ENCODE results near the gene SPRED2. TPM values are rescaled to one million over a fixed set of nuclear protein-coding genes. Genes with fewer than 3 reads are reported as not detected.

SPRED2 gene
- total RNA-seq, 1 experiment from 2014 or later: 33.3 TPM

DNA sequence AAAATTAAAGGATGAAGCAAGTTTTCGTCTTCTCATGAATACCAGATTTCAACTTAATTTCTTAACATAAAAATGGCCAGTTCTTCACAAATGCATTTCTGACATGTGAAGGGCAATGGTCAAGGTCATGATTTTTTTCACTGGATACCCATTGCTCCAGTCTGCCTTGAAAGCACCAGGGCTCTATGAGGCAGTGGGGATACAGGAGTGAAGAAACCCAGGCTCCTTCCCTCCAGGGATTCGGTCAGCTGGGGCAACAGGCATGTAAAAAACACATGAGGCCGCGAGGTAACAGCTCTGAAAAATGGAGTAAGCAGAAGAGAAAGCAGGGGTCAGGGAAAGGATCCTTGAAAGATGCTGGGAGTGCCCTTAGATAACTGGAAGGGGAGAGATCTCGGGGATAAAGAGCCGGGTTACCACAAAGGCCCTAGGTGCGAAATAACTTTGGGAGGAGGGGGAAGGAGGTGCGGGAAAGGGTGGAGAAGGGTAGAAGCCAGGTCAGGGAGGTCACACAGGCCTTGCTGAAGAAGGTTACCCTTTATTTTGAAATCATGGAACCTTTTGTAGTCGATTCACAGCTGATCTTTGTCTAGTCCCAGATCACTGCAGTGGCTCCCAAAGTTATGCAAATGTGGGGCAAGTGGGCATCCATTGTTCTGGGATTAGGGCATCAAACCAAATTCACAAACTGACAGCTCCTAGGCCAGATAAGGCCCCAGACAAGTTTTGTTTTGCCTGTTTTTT is 5.2 kb upstream of the SPRED2 start:
- Mint-ChIP-seq H3K9me3 (ENCODE audit: low read depth, unreplicated experiment) (no peaks in the 10 kb centered on the region), H3K27ac (ENCODE audit: unreplicated experiment) (no peak overlapping the region)

GRCh38 chr2:65436824-65437221 is 4.4 kb upstream of the SPRED2 start:
- CTCF ChIA-PET: interaction anchor here (1.2 kb wide), 1 partner anchor 116 kb away, joined by 3 read pairs; no protein-coding TSS in a partner anchor
- Mint-ChIP-seq H3K4me1 (ENCODE audit: low read depth, unreplicated experiment) (peaks cover 14% of the 10 kb centered on the region), H3K27me3 (ENCODE audit: unreplicated experiment) (no peaks in the 10 kb centered on the region), H3K27ac (ENCODE audit: unreplicated experiment) (peak overlapping the region; percentile 68), H3K9me3 (ENCODE audit: low read depth, unreplicated experiment) (no peaks in the 10 kb centered on the region), H3K36me3 (ENCODE audit: insufficient read depth, unreplicated experiment) (peaks cover 40% of the 10 kb centered on the region), H3K4me3 (ENCODE audit: low read depth, unreplicated experiment) (peak overlapping the region; percentile 87)
- DNase-seq: no peak
- intact Hi-C loops (cut with micrococcal nuclease; ENCODE audit: unreplicated experiment): loop anchor here (5.0 kb wide), 1 partner anchor 170 kb away; no protein-coding TSS in a partner anchor
- TF ChIP-seq CTCF (IDR thresholded peaks at IDR 0.05; ENCODE audit: unreplicated experiment): no peak
- BruUV-seq (replicated peaks): TSS peak; percentile 81

More for the DNA sequence above, 5.2 kb upstream of the SPRED2 start:
- peak overlapping the region; percentile 87 for H3K4me3 Mint-ChIP-seq (ENCODE audit: low read depth, unreplicated experiment)
- CTCF ChIA-PET: interaction anchor here (1.2 kb wide), 1 partner anchor 117 kb away, joined by 3 read pairs; no protein-coding TSS in a partner anchor
- H3K36me3 Mint-ChIP-seq (ENCODE audit: insufficient read depth, unreplicated experiment): peaks cover 32% of the 10 kb centered on the region
- intact Hi-C loops (cut with micrococcal nuclease; ENCODE audit: unreplicated experiment): loop anchor here (5.0 kb wide), 1 partner anchor 170 kb away; no protein-coding TSS in a partner anchor
- no peaks in the 10 kb centered on the region for H3K27me3 Mint-ChIP-seq (ENCODE audit: unreplicated experiment)
- no peak for TF ChIP-seq CTCF (IDR thresholded peaks at IDR 0.05; ENCODE audit: unreplicated experiment)
- no peak for DNase-seq
- H3K4me1 Mint-ChIP-seq (ENCODE audit: low read depth, unreplicated experiment): peaks cover 14% of the 10 kb centered on the region
- BruUV-seq (replicated peaks): no TSS peak

GRCh38 chr2:65436169-65436823 is 3.9 kb upstream of the SPRED2 start:
- intact Hi-C loops (cut with micrococcal nuclease; ENCODE audit: unreplicated experiment): loop anchor here (5.0 kb wide), 1 partner anchor 169 kb away; no protein-coding TSS in a partner anchor
- Mint-ChIP-seq H3K27me3 (ENCODE audit: unreplicated experiment) (no peaks in the 10 kb centered on the region), H3K9me3 (ENCODE audit: low read depth, unreplicated experiment) (no peaks in the 10 kb centered on the region), H3K4me1 (ENCODE audit: low read depth, unreplicated experiment) (peaks cover 14% of the 10 kb centered on the region), H3K36me3 (ENCODE audit: insufficient read depth, unreplicated experiment) (peaks cover 45% of the 10 kb centered on the region), H3K4me3 (ENCODE audit: low read depth, unreplicated experiment) (peak overlapping the region; percentile 87), H3K27ac (ENCODE audit: unreplicated experiment) (peak overlapping the region; percentile 68)
- BruUV-seq (replicated peaks): no TSS peak
- no peak for TF ChIP-seq CTCF (IDR thresholded peaks at IDR 0.05; ENCODE audit: unreplicated experiment)
- CTCF ChIA-PET: interaction anchor here (0.7 to 1.2 kb wide), 2 partner anchors 116 to 577 kb away, joined by 3 read pairs; no protein-coding TSS in a partner anchor
- peak; percentile 76 for DNase-seq

- Mint-ChIP-seq H3K27me3 (ENCODE audit: unreplicated experiment) (no peaks in the 10 kb centered on the region), H3K36me3 (ENCODE audit: insufficient read depth, unreplicated experiment) (peaks cover 51% of the 10 kb centered on the region), H3K27ac (ENCODE audit: unreplicated experiment) (peak overlapping the region; percentile 68), H3K4me1 (ENCODE audit: low read depth, unreplicated experiment) (peaks cover 14% of the 10 kb centered on the region), H3K9me3 (ENCODE audit: low read depth, unreplicated experiment) (no peaks in the 10 kb centered on the region), H3K4me3 (ENCODE audit: low read depth, unreplicated experiment) (peak overlapping the region; percentile 87)
- DNase-seq: peak; percentile 86
- TF ChIP-seq CTCF (IDR thresholded peaks at IDR 0.05; ENCODE audit: unreplicated experiment): no peak
- CTCF ChIA-PET: interaction anchor here (0.7 kb wide), 1 partner anchor 576 kb away, joined by 3 read pairs; no protein-coding TSS in a partner anchor
- intact Hi-C loops (cut with micrococcal nuclease; ENCODE audit: unreplicated experiment): loop anchor here (5.0 kb wide), 1 partner anchor 168 kb away; no protein-coding TSS in a partner anchor
- BruUV-seq (replicated peaks): no TSS peak
Observed at GRCh38 chr2:65435625-65436168, 3.3 kb upstream of the SPRED2 start.
